SW480 (cell line): ENCODE data around the gene BPGM.
A peak's percentile ranks its signal among the peaks of the same experiment; 100 is the strongest.
"Not testable (repeated sequence)": the region's sequence is repeated elsewhere in the genome, so short reads cannot be mapped to it uniquely, and the experiment has no call there.

Experiments used
- DNase-seq: peaks from one replicate; pipeline ENCODE4 v3.0.0-alpha.2; 2016; ENCODE audit warnings: low spot score

The BPGM gene

GRCh38 chr7:134632052-134632451, 14.6 kb upstream of the BPGM start:
- DNase-seq: no peak

GRCh38 chr7:134632937-134633540, 13.6 kb upstream of the BPGM start:
- peak; percentile 49 for DNase-seq

GRCh38 chr7:134636008-134636449, 10.6 kb upstream of the BPGM start:
- DNase-seq: no peak

- DNase-seq: no peak
Measured at GRCh38 chr7:134637441-134637840, 9.2 kb upstream of the BPGM start.

GRCh38 chr7:134637934-134638719, 8.5 kb upstream of the BPGM start:
- DNase-seq: no peak

- no peak for DNase-seq
Measured at GRCh38 chr7:134639061-134639460, 7.6 kb upstream of the BPGM start.

- no peak for DNase-seq
Measured at GRCh38 chr7:134639683-134640279, 6.9 kb upstream of the BPGM start.

- no peak for DNase-seq
Measured at GRCh38 chr7:134640842-134641715, 5.6 kb upstream of the BPGM start.

GRCh38 chr7:134641981-134642380, 4.7 kb upstream of the BPGM start:
- DNase-seq: not testable (repeated sequence)

- DNase-seq: no peak
Measured at GRCh38 chr7:134643131-134643530, 3.5 kb upstream of the BPGM start.

- DNase-seq: no peak
Measured at GRCh38 chr7:134645478-134645877, 1.2 kb upstream of the BPGM start.

GRCh38 chr7:134645935-134646334, 718 bp upstream of the BPGM start:
- DNase-seq: no peak

GRCh38 chr7:134648456-134648855, 1.8 kb downstream of the BPGM start:
- no peak for DNase-seq

GRCh38 chr7:134649226-134649775, 2.6 kb downstream of the BPGM start:
- DNase-seq: no peak

- DNase-seq: no peak
Measured at GRCh38 chr7:134651991-134652390, 5.3 kb downstream of the BPGM start.

GRCh38 chr7:134654104-134654775, 7.6 kb downstream of the BPGM start:
- DNase-seq: no peak

GRCh38 chr7:134657526-134657925, 10.9 kb downstream of the BPGM start:
- DNase-seq: no peak

GRCh38 chr7:134660242-134660785, 13.7 kb downstream of the BPGM start:
- no peak for DNase-seq

GRCh38 chr7:134660961-134661376, 14.3 kb downstream of the BPGM start:
- no peak for DNase-seq

GRCh38 chr7:134662166-134662870, 15.7 kb downstream of the BPGM start:
- no peak for DNase-seq

- DNase-seq: no peak
Measured at GRCh38 chr7:134662871-134663205, 16.2 kb downstream of the BPGM start.
